OCI-LY1 (cell line): ENCODE results near the gene DYNC1I1.

Source experiments
- H2AFZ ChIP-seq: fragments of 200-600 bp; sonication (generic), shearing (Covaris generic); 2 replicates; pipeline ENCODE4 v1.6.0; 2014; ENCODE audit warnings: antibody characterized with exemption, mild to moderate bottlenecking, low read length
- H3F3A ChIP-seq: fragments of 200-600 bp; sonication (generic), shearing (Covaris generic); 2 replicates; pipeline ENCODE4 v1.6.0; 2014; ENCODE audit warnings: mild to moderate bottlenecking, antibody characterized with exemption, low read length, moderate library complexity; ENCODE audit not compliant: insufficient read depth
- H3K27ac ChIP-seq: fragments of 200-600 bp; sonication (generic); 2 replicates; pipeline ENCODE4 v1.5.1; 2014; ENCODE audit warnings: low read length, mixed run types, mild to moderate bottlenecking, low read depth; ENCODE audit not compliant: poor library complexity, severe bottlenecking
- H3K27me3 ChIP-seq: fragments of 200-600 bp; sonication (generic); 2 replicates; pipeline ENCODE4 v1.6.0; 2014; ENCODE audit warnings: antibody characterized with exemption, mild to moderate bottlenecking, low read length, moderate library complexity; ENCODE audit not compliant: insufficient read depth
- H3K36me3 ChIP-seq: fragments of 200-600 bp; sonication (generic); 2 replicates; pipeline ENCODE4 v1.6.1; 2014; ENCODE audit warnings: mild to moderate bottlenecking, antibody characterized with exemption, low read length, moderate library complexity, mixed read lengths; ENCODE audit not compliant: insufficient read depth
- H3K4me1 ChIP-seq: fragments of 200-600 bp; sonication (generic); 2 replicates; pipeline ENCODE4 v1.5.1; 2014; ENCODE audit warnings: mild to moderate bottlenecking, low read length, moderate library complexity; ENCODE audit not compliant: insufficient read depth, severe bottlenecking
- H3K4me2 ChIP-seq: fragments of 200-600 bp; sonication (generic), shearing (Covaris generic); 2 replicates; pipeline ENCODE4 v1.6.1; 2014; ENCODE audit warnings: low read length
- H3K4me3 ChIP-seq: fragments of 200-600 bp; sonication (generic); 2 replicates; pipeline ENCODE4 v1.5.1; 2014; ENCODE audit warnings: low read length, low read depth, mild to moderate bottlenecking, mixed read lengths; ENCODE audit not compliant: poor library complexity, severe bottlenecking
- H3K79me2 ChIP-seq: fragments of 200-600 bp; shearing (Covaris generic); 2 replicates; pipeline ENCODE4 v1.6.1; 2016; ENCODE audit warnings: mixed run types, low read length, mixed read lengths; ENCODE audit not compliant: insufficient read depth
- H3K9ac ChIP-seq: fragments of 200-600 bp; sonication (generic), shearing (Covaris generic); 2 replicates; pipeline ENCODE4 v1.6.1; 2014; ENCODE audit warnings: mild to moderate bottlenecking, low read length, mixed read lengths
- H3K9me2 ChIP-seq: fragments of 200-600 bp; sonication (generic), shearing (Covaris generic); 2 replicates; pipeline ENCODE4 v1.6.1; 2014; ENCODE audit warnings: low read depth, mild to moderate bottlenecking, low read length, mixed read lengths
- H3K9me3 ChIP-seq: fragments of 200-600 bp; shearing (Covaris generic); 2 replicates; pipeline ENCODE4 v1.6.1; 2014; ENCODE audit warnings: low read length, mixed read lengths
- H4K20me1 ChIP-seq: fragments of 200-600 bp; sonication (generic), shearing (Covaris generic); 2 replicates; pipeline ENCODE4 v1.6.0; 2016; ENCODE audit warnings: mild to moderate bottlenecking, low read length; ENCODE audit not compliant: insufficient read depth
- EZH2 ChIP-seq: fragments of 200-600 bp; sonication (generic), shearing (Covaris generic); IDR thresholded peaks from 2 replicates; pipeline ENCODE4 v1.8.0; 2017; ENCODE audit warnings: borderline replicate concordance, mixed run types, mild to moderate bottlenecking, antibody characterized with exemption, low read length, moderate library complexity, mixed read lengths
- TF ChIP-seq, protein P1 (sequence below): fragments of 200-600 bp; sonication (generic), shearing (Covaris generic); IDR thresholded peaks from 2 replicates; pipeline ENCODE4 v1.5.1; 2017; ENCODE audit warnings: mild to moderate bottlenecking, antibody characterized with exemption, low read length, moderate library complexity, mixed read lengths

DYNC1I1 gene

GRCh38 chr7:95874129-95874528 lies 101.8 kb downstream of the DYNC1I1 start:
- Histone ChIP-seq H3F3A (no peaks in the 10 kb centered on the region), H2AFZ (no peak overlapping the region), H3K36me3 (peaks cover 16% of the 10 kb centered on the region; the same call in 1 of the 2 replicates), H3K9me2 (no peaks in the 10 kb centered on the region), H3K27ac (peak overlapping the region; percentile 17), H3K4me3 (no peak overlapping the region), H3K79me2 (no peaks in the 10 kb centered on the region), H3K4me2 (no peak overlapping the region), H4K20me1 (no peaks in the 10 kb centered on the region), H3K4me1 (peaks cover 47% of the 10 kb centered on the region), H3K27me3 (no peaks in the 10 kb centered on the region), H3K9me3 (no peaks in the 10 kb centered on the region), H3K9ac (no peak overlapping the region; the same call in 1 of the 2 replicates)
- TF ChIP-seq, protein P1, sequence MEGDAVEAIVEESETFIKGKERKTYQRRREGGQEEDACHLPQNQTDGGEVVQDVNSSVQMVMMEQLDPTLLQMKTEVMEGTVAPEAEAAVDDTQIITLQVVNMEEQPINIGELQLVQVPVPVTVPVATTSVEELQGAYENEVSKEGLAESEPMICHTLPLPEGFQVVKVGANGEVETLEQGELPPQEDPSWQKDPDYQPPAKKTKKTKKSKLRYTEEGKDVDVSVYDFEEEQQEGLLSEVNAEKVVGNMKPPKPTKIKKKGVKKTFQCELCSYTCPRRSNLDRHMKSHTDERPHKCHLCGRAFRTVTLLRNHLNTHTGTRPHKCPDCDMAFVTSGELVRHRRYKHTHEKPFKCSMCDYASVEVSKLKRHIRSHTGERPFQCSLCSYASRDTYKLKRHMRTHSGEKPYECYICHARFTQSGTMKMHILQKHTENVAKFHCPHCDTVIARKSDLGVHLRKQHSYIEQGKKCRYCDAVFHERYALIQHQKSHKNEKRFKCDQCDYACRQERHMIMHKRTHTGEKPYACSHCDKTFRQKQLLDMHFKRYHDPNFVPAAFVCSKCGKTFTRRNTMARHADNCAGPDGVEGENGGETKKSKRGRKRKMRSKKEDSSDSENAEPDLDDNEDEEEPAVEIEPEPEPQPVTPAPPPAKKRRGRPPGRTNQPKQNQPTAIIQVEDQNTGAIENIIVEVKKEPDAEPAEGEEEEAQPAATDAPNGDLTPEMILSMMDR = no peak
- TF ChIP-seq EZH2 = no peak

DNA sequence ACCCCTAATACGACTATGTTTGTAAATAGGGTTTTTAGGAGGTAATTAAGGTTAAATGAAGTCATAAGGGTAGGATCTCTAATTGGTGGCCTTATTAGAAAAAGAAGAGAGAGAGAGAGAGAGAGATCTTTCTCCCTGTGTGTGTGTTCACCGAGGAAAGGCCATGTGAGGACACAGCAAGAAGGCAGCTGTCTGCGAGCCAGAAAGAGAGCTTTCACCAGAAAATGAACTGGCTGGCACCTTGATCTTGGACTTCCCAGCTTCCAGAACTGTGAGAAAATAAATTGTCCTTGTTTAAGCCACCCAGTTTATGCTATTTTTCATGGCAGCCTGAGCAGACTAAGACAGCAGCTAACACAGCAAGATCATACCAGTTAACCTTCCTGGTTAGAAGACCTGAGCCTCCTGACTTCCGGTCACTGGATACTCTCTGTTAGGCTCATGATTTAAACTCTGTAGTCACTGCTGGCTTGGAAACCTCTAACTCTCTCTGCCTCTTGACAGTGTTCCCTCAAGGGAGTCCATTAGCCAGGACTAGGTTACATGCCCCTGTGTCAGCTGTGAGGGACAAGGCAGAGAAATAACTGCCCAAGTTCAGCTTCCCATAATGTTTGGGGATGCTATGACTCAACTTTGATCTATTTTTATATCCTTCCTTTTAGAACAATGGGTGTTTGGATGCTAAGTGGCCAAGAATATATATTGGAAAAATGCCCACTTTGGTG lies 102.3 kb downstream of the DYNC1I1 start:
- Histone ChIP-seq H2AFZ (no peak overlapping the region), H3F3A (no peaks in the 10 kb centered on the region), H3K9me2 (no peaks in the 10 kb centered on the region), H3K4me1 (peaks cover 46% of the 10 kb centered on the region), H4K20me1 (no peaks in the 10 kb centered on the region), H3K27me3 (no peaks in the 10 kb centered on the region), H3K9ac (no peak overlapping the region; the same call in 1 of the 2 replicates), H3K4me2 (no peak overlapping the region), H3K9me3 (no peaks in the 10 kb centered on the region), H3K27ac (peak overlapping the region; percentile 17), H3K4me3 (no peak overlapping the region), H3K79me2 (no peaks in the 10 kb centered on the region), H3K36me3 (peaks cover 16% of the 10 kb centered on the region; the same call in 1 of the 2 replicates)
- TF ChIP-seq, protein P1 = no peak
- no peak for TF ChIP-seq EZH2

DNA sequence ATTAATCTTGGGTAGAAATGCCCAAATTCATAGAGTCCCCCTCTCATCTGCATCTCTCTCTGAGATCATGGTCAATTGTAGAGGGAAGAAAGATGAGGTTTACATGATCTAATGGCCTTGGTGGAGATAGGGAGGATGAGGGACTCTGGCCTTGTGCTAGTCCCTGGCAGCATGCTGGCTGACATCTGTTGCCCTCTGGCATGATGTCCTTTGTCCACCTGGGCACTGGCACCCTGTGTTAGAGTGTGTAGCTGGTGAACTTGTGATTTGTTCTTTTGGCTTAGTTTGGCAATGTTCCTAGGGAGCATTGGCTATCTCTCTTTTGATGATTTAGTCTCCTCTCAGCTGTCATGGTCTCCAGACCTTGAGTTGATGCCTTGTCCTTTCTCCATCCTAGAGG lies 103.2 kb downstream of the DYNC1I1 start:
- Histone ChIP-seq H2AFZ (no peak overlapping the region), H3K9me2 (no peaks in the 10 kb centered on the region), H4K20me1 (no peaks in the 10 kb centered on the region), H3K4me1 (peaks cover 38% of the 10 kb centered on the region), H3K9me3 (no peaks in the 10 kb centered on the region), H3K27me3 (no peaks in the 10 kb centered on the region), H3K4me2 (no peak overlapping the region), H3K36me3 (peaks cover 16% of the 10 kb centered on the region; the same call in 1 of the 2 replicates), H3F3A (no peaks in the 10 kb centered on the region), H3K79me2 (no peaks in the 10 kb centered on the region), H3K9ac (no peak overlapping the region), H3K4me3 (no peak overlapping the region), H3K27ac (no peak overlapping the region)
- TF ChIP-seq, protein P1 = no peak
- no peak for TF ChIP-seq EZH2
